Stimulated activated effector memory CD8-positive, alpha-beta T cell treated with anti-CD3 and anti-CD28 coated beads, Interleukin-12 subunit alpha, Interleukin-12 subunit beta, amount 100 ng/mL, for 72 hours (primary cell): Measurements from ENCODE around the gene IRX4.
A peak's percentile ranks its signal among the peaks of the same experiment; 100 is the strongest.

Source experiments
- ATAC-seq: fragments of 150-1000 bp; cut with Tn5 transposase; 2 replicates; pipeline ENCODE4 v1.10.0; 2021
- DNase-seq, 2 donors: peaks; one replicate each; pipeline ENCODE4 v3.0.0; 2021 to 2022; ENCODE audit warnings: low spot score in 2 of 2
- H3K27ac Mint-ChIP-seq: one replicate; pipeline ENCODE4 v1.8.0; 2022; ENCODE audit warnings: mild to moderate bottlenecking, mixed read lengths
- H3K36me3 Mint-ChIP-seq: one replicate; pipeline ENCODE4 v1.8.0; 2022; ENCODE audit warnings: mild to moderate bottlenecking, mixed read lengths
- H3K4me1 Mint-ChIP-seq: one replicate; pipeline ENCODE4 v1.8.0; 2022; ENCODE audit warnings: mixed read lengths
- H3K4me3 Mint-ChIP-seq: one replicate; pipeline ENCODE4 v1.8.0; 2022; ENCODE audit warnings: mild to moderate bottlenecking, mixed read lengths
- H3K9me3 Mint-ChIP-seq: one replicate; pipeline ENCODE4 v1.8.0; 2022; ENCODE audit warnings: mixed read lengths

Gene IRX4

DNA sequence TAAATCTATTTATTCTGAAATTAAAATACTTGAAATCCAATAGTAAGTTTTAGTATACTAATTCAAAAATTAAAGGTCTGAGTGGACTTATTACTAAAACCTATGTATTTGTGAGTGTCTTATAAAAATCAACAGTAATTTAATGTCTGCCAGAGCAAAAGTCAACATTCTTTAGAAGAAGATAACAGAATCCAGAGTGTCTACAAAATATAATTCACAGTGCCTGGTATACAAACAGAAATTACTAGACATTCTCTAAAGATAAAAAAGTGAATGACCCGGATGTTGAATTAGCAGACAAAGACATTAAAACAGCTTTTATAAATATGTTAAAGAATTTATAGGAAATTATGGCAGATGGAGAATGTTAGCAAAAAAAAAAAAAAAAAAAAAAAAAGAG lies 22.4 kb upstream of the IRX4 start:
- no peaks in the 10 kb centered on the region for H3K9me3 Mint-ChIP-seq
- no peak overlapping the region for H3K4me3 Mint-ChIP-seq
- no peaks in the 10 kb centered on the region for H3K36me3 Mint-ChIP-seq
- no peaks in the 10 kb centered on the region for H3K4me1 Mint-ChIP-seq
- no peak overlapping the region for H3K27ac Mint-ChIP-seq
- ATAC-seq: no peak
- DNase-seq: no peak

DNA sequence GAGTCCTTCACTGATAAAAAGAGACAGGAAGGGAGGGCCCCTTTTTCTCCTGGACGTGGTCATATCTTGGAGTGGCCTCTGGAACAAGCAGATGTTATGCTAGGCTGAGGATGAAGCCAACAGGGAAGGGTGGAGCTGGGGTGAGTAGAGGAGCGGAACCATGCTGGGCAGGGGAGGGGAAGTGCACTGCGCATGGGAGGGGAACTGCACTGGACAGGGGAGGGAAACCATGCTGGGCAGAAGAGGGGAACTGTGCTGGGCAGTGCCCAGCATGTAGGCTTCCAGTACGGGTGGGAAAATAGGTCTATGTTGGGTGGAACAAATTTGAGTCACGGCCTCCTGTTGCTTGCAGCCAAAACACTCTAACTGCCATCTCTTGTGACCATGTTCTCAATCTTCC lies 19.3 kb upstream of the IRX4 start:
- ATAC-seq (no peak), DNase-seq (no peak)
- Mint-ChIP-seq H3K36me3 (no peaks in the 10 kb centered on the region), H3K4me3 (no peak overlapping the region), H3K9me3 (no peaks in the 10 kb centered on the region), H3K4me1 (no peaks in the 10 kb centered on the region), H3K27ac (no peak overlapping the region)

DNA sequence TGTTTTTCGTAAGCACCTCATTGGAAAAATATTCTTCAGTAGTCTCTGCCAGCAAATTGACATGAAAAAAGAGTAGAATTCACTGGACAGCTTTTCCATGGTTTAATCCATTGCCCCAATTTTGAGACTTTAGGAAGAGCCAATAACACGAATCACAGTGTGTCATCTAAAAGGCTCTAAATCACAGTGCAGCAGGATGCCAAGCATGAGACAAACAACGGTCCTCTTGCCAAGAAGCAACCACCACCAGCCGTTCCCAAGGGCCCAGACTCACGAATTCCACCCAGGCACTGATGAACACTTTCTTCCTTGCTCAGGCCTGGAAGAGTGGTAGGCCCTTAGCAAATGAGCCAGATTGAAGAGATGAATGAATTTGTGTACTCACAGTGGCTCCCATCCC lies 18.3 kb upstream of the IRX4 start:
- ATAC-seq (no peak), DNase-seq (no peak)
- no peaks in the 10 kb centered on the region for H3K36me3 Mint-ChIP-seq
- H3K4me1 Mint-ChIP-seq: no peaks in the 10 kb centered on the region
- no peak overlapping the region for H3K27ac Mint-ChIP-seq
- H3K9me3 Mint-ChIP-seq: no peaks in the 10 kb centered on the region
- no peak overlapping the region for H3K4me3 Mint-ChIP-seq

DNA sequence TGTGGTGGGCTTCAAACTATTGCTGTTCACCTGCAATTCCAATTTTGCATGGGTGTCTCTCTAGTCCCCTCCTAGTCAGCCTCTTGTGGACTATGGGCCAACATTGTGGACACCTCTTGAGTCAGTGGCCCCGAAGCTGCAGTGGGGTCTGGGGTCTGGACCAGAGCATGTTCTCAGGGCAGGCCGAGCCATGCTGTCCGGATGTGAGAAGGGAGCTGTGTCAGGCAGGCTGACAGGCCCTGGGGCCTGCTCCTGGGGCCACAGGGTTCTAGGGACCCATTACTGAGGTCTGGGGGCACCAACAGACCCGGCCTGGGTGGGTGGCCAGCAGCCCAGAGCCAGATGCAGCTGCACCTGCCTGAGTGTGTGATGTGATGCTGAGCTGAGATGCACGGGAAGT lies 16.5 kb upstream of the IRX4 start:
- Mint-ChIP-seq H3K9me3 (no peaks in the 10 kb centered on the region), H3K4me3 (no peak overlapping the region), H3K4me1 (no peaks in the 10 kb centered on the region), H3K36me3 (no peaks in the 10 kb centered on the region), H3K27ac (no peak overlapping the region)
- peak; percentile 12 for ATAC-seq
- no peak for DNase-seq

DNA sequence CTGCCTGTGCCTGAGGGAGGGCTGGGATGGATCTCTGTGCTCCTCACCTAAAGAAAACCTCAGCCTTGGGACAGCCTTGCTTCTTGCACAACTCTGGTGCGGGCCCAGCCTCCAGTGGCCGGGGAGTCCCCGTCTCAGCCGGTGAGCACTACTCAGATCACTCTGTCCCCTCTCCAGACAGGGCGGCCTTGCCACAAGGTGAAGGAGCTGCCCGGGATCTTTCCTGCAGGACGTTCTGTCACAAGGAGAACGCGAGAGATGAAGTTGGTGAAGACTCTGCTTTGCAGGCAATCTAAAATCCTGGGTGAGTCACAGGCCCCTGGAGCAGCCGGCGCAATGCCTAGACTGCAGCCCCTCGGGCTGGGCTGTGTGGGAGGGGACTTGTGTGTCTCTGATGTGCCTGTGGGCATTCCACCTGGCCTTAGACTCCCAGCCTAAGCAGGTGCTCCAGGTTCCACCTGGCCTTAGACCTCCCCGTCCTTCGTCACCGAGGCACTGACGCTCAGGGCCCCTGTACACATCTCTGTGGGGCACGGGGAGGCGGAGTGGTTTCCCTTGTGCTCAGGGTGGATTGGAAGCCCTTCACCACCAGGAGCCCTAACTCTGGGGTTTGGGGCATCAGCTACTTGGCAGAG lies 15.2 kb upstream of the IRX4 start:
- DNase-seq: no peak
- ATAC-seq: no peak
- H3K36me3 Mint-ChIP-seq: no peaks in the 10 kb centered on the region
- H3K4me1 Mint-ChIP-seq: peaks cover 1% of the 10 kb centered on the region
- H3K9me3 Mint-ChIP-seq: no peaks in the 10 kb centered on the region
- H3K4me3 Mint-ChIP-seq: no peak overlapping the region
- no peak overlapping the region for H3K27ac Mint-ChIP-seq

DNA sequence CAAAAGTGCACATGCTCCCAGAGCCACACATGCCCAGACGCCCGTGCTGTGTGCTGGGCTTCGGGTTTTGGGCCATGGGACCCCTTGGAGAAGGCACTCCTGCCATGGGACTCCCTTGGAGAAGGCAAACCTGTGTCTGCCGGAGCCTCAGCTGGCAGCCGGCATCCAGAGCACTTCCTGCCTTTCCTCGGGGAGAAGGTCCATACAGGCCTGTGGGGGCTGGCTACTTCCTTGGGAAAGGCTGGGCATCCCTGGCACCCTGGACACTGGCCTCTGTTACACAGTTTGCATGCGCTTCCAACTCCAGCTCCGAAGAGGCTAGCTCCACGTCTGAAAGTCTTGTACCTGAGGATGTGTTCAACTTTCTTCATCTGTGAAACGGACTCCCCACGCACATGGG lies 14.7 kb upstream of the IRX4 start:
- ATAC-seq (no peak), DNase-seq (no peak)
- H3K4me1 Mint-ChIP-seq: peaks cover 5% of the 10 kb centered on the region
- H3K9me3 Mint-ChIP-seq: no peaks in the 10 kb centered on the region
- no peak overlapping the region for H3K27ac Mint-ChIP-seq
- H3K36me3 Mint-ChIP-seq: no peaks in the 10 kb centered on the region
- no peak overlapping the region for H3K4me3 Mint-ChIP-seq

DNA sequence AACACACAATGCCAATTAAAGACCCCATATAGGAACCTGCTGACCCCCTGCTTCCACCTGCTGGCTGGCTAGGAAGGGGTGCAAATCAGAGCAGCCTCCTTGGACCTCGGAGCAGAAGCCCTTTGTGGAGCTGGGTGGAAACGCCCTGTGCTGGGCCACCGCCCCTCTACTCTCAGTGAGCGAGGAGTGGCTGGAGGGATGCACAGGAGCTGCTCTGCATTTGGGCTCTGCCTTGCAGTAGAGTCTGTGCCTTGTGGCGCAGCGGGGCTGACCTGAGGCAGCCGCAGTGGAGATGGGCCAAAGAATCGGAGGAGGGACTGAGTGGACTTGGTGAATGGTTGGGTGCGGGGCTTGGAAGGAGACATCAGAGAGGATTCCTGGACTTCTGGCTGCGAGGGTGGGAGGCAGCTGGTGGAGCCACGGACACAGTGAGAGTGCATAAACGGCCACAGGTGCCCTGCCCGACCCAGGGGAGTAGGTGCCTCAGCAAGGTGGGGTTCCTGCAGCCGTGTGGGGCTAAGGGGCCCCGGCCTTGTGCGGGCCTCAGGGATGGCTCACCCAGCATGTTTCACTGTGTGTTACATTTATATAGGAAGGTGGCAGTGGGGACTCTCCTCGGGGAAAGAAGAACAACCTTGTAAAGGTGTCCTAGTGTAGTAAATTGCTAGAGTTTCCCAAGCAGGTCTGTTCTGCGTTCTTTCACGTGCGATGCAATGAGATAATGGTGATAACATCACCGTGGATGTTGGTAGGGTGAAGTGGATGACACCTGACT lies 14.1 kb upstream of the IRX4 start:
- Mint-ChIP-seq H3K4me1 (peaks cover 5% of the 10 kb centered on the region), H3K27ac (no peak overlapping the region), H3K36me3 (no peaks in the 10 kb centered on the region), H3K4me3 (no peak overlapping the region), H3K9me3 (no peaks in the 10 kb centered on the region)
- peak; percentile 11 for ATAC-seq
- no peak for DNase-seq

DNA sequence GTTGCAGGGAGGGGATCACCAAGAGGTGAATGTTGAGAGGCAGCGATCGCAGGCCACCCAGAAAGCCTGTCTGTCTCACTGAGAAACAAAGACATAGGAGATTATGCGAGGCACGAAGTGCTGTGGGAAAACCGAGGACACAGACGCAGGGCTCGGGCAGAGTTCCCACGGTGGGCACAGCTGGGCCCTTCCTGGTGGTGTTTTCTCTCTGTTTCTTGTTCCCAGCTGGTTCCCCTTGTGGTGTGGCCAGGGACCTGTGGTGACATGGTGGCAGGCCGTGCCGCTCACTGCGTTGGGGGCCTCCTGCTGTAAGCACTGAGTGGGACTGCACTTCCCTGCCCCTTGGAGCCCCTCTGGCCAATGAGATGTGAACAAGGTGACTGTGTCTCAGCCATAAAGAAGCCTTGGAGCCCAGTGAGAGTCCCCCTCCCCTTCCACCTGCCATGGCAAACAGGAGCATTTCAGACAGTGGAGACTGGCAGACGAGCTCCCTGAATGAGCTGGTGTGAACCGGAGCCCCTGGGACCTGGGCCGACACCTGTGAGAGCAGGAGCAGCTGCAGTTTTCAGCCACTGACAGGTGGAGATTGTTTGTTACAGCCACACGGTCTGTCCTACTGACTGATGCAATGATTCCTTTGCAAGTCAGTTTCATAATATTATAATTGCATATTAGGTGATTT lies 13.2 kb upstream of the IRX4 start:
- H3K4me3 Mint-ChIP-seq: no peak overlapping the region
- no peaks in the 10 kb centered on the region for H3K36me3 Mint-ChIP-seq
- no peaks in the 10 kb centered on the region for H3K9me3 Mint-ChIP-seq
- no peak for ATAC-seq
- peaks cover 5% of the 10 kb centered on the region for H3K4me1 Mint-ChIP-seq
- no peak overlapping the region for H3K27ac Mint-ChIP-seq
- DNase-seq: no peak

DNA sequence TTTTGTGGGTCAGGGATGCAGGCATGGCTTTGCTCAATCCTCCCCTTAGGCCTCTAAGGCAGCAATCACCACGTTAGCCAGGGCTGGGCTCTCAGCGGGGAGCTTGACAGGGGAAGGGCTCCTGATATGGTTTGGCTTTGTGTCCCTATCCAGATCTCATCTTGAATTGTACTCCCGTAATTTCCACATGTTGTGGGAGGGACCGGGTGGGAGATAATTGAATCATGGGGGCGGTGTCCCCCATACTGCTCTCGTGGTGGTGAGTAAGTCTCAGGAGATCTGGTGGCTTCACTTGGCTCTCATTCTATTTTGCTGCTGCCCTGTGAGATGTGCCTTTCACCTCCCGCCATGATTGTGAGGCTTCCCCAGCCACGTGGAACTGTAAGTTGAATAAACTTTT lies 11.5 kb upstream of the IRX4 start:
- ATAC-seq: no peak
- Mint-ChIP-seq H3K4me1 (peaks cover 5% of the 10 kb centered on the region), H3K9me3 (no peaks in the 10 kb centered on the region), H3K27ac (no peak overlapping the region), H3K36me3 (no peaks in the 10 kb centered on the region), H3K4me3 (no peak overlapping the region)
- DNase-seq: no peak

DNA sequence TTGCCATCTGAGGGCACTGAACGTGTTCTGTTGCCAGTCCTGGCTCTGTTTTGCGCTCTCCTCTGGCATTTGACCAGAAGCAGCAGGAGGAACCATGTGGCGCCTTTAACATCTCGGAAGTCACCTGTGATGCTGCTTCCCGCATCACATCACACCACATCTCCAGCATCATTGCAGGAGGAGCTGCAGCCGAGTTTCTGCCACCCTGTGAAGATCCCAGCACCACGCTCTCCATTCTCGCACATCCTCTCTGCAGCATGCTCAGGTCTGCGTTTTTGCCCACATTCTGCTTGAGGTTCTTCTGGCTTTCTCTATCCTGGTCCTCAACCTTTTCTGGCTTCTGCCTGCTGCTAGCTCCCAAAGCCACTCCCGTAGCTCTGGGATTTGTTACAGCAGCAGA lies 11.0 kb upstream of the IRX4 start:
- H3K4me1 Mint-ChIP-seq: peaks cover 5% of the 10 kb centered on the region
- no peak overlapping the region for H3K27ac Mint-ChIP-seq
- H3K9me3 Mint-ChIP-seq: no peaks in the 10 kb centered on the region
- H3K4me3 Mint-ChIP-seq: no peak overlapping the region
- DNase-seq (no peak), ATAC-seq (no peak)
- no peaks in the 10 kb centered on the region for H3K36me3 Mint-ChIP-seq

DNA sequence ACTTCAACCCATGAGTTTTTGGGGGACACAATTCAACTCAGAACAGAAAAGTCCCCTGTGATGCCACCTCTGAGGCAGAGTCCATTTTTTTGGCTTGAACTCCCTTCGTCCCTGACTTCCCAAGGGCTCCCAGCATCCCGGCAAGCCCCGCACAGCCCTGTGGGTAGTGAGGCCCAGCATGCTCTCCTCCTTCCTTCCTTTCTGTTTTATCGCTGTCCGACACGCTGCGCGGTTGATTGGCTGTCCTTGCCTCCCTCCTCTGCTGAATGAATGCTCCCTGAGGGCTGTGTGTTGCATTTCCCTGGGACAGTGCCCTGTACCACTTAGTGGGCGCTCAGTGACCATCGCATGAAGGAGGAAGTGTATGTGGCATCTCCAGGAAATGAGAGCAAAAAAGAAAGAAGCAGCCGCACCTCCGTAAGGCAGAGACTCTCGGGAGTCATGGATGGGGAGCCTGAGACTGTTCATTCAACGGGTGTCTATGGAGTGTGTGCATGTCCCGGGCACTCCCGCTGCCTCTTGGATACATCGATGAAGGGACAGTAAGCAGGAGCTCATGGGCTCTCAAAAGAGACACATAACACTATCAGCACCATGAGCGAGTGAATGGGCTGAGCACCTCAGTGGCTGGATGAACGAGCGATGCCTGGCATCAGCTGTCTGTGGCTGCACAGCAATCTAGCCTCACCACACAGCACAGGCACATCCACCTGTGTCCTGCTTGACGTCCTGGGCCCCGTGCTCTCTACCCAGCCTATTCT lies 10.1 kb upstream of the IRX4 start:
- Mint-ChIP-seq H3K36me3 (no peaks in the 10 kb centered on the region), H3K4me1 (peaks cover 5% of the 10 kb centered on the region), H3K27ac (no peak overlapping the region), H3K4me3 (no peak overlapping the region), H3K9me3 (no peaks in the 10 kb centered on the region)
- DNase-seq: no peak
- ATAC-seq: no peak

DNA sequence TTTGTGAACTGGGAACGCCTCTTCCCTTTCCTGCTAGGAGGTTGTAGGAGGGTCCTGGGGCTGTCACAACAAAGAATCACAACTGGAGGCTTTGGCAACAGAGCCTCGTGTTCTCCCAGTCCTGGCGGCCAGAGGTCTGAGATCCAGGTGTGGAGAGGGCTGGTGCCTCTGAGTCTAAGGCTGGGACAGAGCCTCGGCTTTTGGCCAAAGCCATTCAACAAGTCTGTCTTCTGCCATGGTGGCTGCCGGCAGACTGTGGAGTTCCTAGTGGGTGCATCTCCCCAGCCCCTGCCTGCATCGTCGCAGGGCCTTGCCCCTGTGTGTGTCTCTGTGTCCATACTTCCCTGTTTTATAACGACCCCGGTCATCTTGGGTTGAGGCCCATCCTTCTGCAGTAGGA lies 9.5 kb upstream of the IRX4 start:
- Mint-ChIP-seq H3K36me3 (no peaks in the 10 kb centered on the region), H3K27ac (no peak overlapping the region), H3K9me3 (no peaks in the 10 kb centered on the region), H3K4me1 (peaks cover 5% of the 10 kb centered on the region), H3K4me3 (no peak overlapping the region)
- ATAC-seq (no peak), DNase-seq (no peak)

DNA sequence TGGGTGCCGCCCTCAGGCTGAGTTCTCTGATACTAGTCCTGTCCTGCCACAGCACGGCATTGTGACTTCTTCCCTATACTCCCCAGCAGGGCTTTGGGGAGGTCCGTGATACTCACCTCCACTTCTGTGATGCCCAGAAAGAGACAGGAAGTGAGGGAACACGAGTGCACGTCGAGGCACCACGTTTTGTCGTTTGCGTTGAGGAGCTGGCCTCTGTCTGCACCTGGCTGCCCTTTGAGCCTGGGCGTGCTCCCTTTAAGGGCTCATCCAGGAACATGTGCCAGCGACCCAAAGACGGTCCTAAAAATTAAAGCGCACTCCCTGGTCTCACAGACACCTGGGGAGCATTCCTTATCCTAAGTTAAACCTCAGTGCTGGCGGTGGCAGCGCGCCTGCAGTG lies 8.7 kb upstream of the IRX4 start:
- peaks cover 5% of the 10 kb centered on the region for H3K4me1 Mint-ChIP-seq
- H3K36me3 Mint-ChIP-seq: no peaks in the 10 kb centered on the region
- ATAC-seq: no peak
- DNase-seq: no peak
- H3K4me3 Mint-ChIP-seq: no peak overlapping the region
- H3K27ac Mint-ChIP-seq: no peak overlapping the region
- H3K9me3 Mint-ChIP-seq: no peaks in the 10 kb centered on the region

DNA sequence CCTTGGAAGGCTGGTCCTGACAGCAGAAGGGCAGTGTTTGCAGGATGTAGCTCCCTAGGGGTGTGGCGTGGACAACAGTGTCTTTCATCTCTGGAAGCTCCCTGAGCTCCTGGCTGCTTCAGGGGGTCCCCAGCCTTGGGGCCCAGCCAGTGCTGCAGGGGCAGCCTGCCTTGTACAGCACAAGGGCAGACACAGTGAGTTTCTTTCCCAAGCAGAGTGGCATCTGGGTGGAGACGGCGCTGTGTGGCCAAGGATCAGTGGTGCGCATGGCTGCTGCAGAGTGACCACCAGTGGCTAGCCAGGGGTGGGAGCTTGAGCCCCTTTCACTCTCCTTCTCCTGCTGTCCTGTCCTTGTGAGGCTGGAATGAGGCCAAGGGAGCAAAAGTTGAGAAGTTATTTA lies 7.6 kb upstream of the IRX4 start:
- Mint-ChIP-seq H3K4me3 (no peak overlapping the region), H3K27ac (no peak overlapping the region), H3K4me1 (peaks cover 9% of the 10 kb centered on the region), H3K36me3 (no peaks in the 10 kb centered on the region), H3K9me3 (no peaks in the 10 kb centered on the region)
- DNase-seq (no peak), ATAC-seq (no peak)

DNA sequence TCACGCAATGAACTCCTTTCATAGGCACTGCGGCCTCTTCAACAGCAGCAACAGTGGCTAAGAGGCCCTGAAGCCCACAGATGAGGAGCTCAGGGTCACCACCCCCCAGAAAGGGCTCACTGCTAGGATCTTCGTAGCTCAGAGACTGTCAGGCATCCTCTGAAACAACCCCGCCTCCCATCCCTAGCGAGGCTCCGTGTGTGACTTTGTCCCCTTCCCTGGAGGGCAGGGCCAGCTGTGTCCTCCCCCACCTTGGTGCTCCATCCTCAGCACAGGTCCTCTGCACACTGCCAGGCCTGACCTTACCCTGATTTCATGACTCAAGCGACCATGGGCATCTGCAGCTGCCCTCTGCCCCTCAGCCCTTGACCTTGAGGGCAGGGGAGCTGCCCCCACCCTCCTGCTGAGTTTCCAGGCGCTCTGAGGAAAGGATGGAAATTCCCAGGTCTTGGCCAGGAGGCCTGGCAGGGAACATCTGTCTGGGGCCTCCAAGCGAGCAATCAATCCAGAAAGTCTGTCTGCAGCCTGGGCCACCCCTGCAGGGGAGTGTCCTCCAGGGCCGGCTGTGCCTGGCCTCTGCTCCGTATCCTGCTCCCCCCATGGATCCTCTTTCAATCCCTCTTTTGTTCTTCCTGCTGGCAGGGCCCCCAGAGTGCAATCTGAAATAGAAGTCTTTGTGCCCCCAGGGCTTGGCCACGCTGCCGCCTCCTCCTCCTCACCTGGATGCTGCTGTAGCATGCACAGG lies 6.8 kb upstream of the IRX4 start:
- DNase-seq (no peak), ATAC-seq (no peak)
- Mint-ChIP-seq H3K27ac (no peak overlapping the region), H3K9me3 (no peaks in the 10 kb centered on the region), H3K4me3 (no peak overlapping the region), H3K4me1 (peaks cover 14% of the 10 kb centered on the region), H3K36me3 (no peaks in the 10 kb centered on the region)
